Heart right ventricle (tissue), 16 donors: ENCODE measurements around the gene ABCA7. TPM values are rescaled to one million over a fixed set of nuclear protein-coding genes. Genes with fewer than 3 reads are reported as not detected.

Experiments
- ATAC-seq, 8 donors: fragments of 200-7000 bp; cut with Tn5 transposase; one replicate each; pipeline ENCODE4 v1.9.1; 2020; ENCODE audit warnings: mild to moderate bottlenecking in 8 of 8, moderate library complexity in 8 of 8, moderate number of reproducible peaks in 1 of 8
- DNase-seq, 2 donors: peaks; one replicate each; pipeline ENCODE4 v3.0.0-alpha.2; 2020
- H3K27ac ChIP-seq, 10 donors: fragments of 200-600 bp; sonication (generic) in 2 of 10; one replicate each; pipeline versions ENCODE4 v1.5.0 to v1.8.0; 2020 to 2022; ENCODE audit warnings: mild to moderate bottlenecking in 3 of 10
- H3K27me3 ChIP-seq, 7 donors: fragments of 200-600 bp; one replicate each; pipeline ENCODE4 v1.8.0; 2021 to 2022; ENCODE audit warnings: mild to moderate bottlenecking in 2 of 7
- H3K36me3 ChIP-seq, 9 donors: fragments of 200-600 bp; sonication (generic) in 1 of 9; one replicate each; pipeline versions ENCODE4 v1.5.0 to v1.8.0; 2020 to 2022; ENCODE audit warnings: mild to moderate bottlenecking in 2 of 9
- H3K4me1 ChIP-seq, 9 donors: fragments of 200-600 bp; sonication (generic) in 1 of 9; one replicate each; pipeline versions ENCODE4 v1.5.0 to v1.8.0; 2020 to 2022; ENCODE audit warnings: mild to moderate bottlenecking in 4 of 9
- H3K4me3 ChIP-seq, 10 donors: fragments of 200-600 bp; sonication (generic) in 2 of 10; one replicate each; pipeline versions ENCODE4 v1.5.0 to v1.8.0; 2020 to 2022; ENCODE audit warnings: mild to moderate bottlenecking in 7 of 10, moderate library complexity in 2 of 10
- H3K9me3 ChIP-seq, 11 donors: fragments of 200-600 bp in 10 of 11; sonication (generic) in 2 of 11; one replicate each; pipeline versions ENCODE4 v1.5.0 to v1.8.0; 2013 to 2022; ENCODE audit warnings: mild to moderate bottlenecking in 2 of 11, control low read depth in 1 of 11, moderate library complexity in 1 of 11
- CTCF ChIP-seq, 9 donors: fragments of 200-600 bp; sonication (generic) in 2 of 9; IDR thresholded peaks; one replicate each; pipeline versions ENCODE4 v1.5.0 to v1.8.0; 2021 to 2022; ENCODE audit warnings: antibody characterized with exemption in 9 of 9, mild to moderate bottlenecking in 5 of 9, moderate library complexity in 1 of 9
- WGBS, 2 donors: extraction: QIAGEN DNeasy Blood & Tissue Kit; methylation state at CpG; one replicate each; pipeline ENCODE4 v1.1.7; 2013; ENCODE audit warnings: inconsistent platforms in 1 of 2; 5-methylcytosine and 5-hydroxymethylcytosine counted together
- intact Hi-C, 10 donors: fragments of 100-400 bp; cut with DNase I; formaldehyde crosslinking; loops; one replicate each; pipeline versions ENCODE4 v1.11.1 to v1.14.2; 2022
- polyA plus RNA-seq, 2 donors: library from polyadenylated mRNA; stranded (reverse); fragments of 200-250 nt; gene quantifications; one replicate each; pipeline ENCODE4 v1.2.3, GENCODE V29; 2013
- total RNA-seq, 10 donors: library from RNA; stranded (reverse); fragmentation: NEBNext Ultra II Directional in 3 of 10; extraction: Animal tissue kit (Norgen Biotek cat#: 25700) in 3 of 10; gene quantifications; one replicate each; pipeline versions ENCODE4 v1.2.1 to v1.2.4, GENCODE V29; 2021 to 2023
- donor health status: Arrhythmogenic right ventricular cardiomyopathy.
- donor health status: ischemic (EF 13 %, LVEDD 7.1; RV severe dilation, severe dysfunction).
- donor health status: healthy with polysubstance abuse.
- donor health status: DM: no; HTN: yes; CAD: no.
- donor health status: DM: no; HTN: no; CAD: no.
- donor health status: ischemic (EF 25% LVEDD 6.9; RV normal size, moderate dysfunction).
- donor health status: ischemic (EF 25% LVEDD 5.7; RV mildly dilated, moderate dysfunction).
- donor health status: healthy.
- donor health status: DM: yes; HTN: yes; CAD: no.
- donor health status: Ischemic cardiomyopathy.
- donor health status: ischemic (EF 35%, LVEDD 5.7; RV mildly dilated, moderate dysfunction).
- donor health status: nonischemic (EF 11% LVEDD 7.7; RV severe dilation, severe dysfunction).
- donor health status: DM: yes; HTN: yes; CAD: no.
- donor health status: PGD.
- donor health status: ischemic (EF 29% LVEDD 5.4; RV normal size, mild dysfunction).
- donor health status: nonischemic (EF 23%, LVEDD 6.1; RV moderate dilation, normal function).

ABCA7 gene
- total and polyA plus RNA-seq, 12 donors: 2.7 to 23.4 (median 5.6) TPM

GRCh38 chr19:1014161-1015060 is 25.5 kb upstream of the ABCA7 start:
- Histone ChIP-seq H3K27ac (no peak overlapping the region), H3K4me3 (no peak overlapping the region), H3K36me3 (peaks cover 0 to 69% (median 39%) of the 10 kb centered on the region in 9 donors), H3K4me1 (peaks cover 45 to 61% (median 48%) of the 10 kb centered on the region in 9 donors), H3K9me3 (no peaks in the 10 kb centered on the region), H3K27me3 (no peaks in the 10 kb centered on the region)
- WGBS, 2 donors: 92 to 93% methylated on average over 49 of the region's 49 CpGs
- DNase-seq (no peak), ATAC-seq (no peak)
- intact Hi-C loops: no loop called here
- no peak for TF ChIP-seq CTCF (IDR thresholded peaks at IDR 0.05)

- peaks cover 0 to 60% (median 37%) of the 10 kb centered on the region in 9 donors for H3K36me3 ChIP-seq
- peaks cover 51 to 63% (median 54%) of the 10 kb centered on the region in 9 donors for H3K4me1 ChIP-seq
- ATAC-seq: no peak
- no peaks in the 10 kb centered on the region for H3K9me3 ChIP-seq
- DNase-seq: no peak
- 87 to 89% methylated on average over 29 of the region's 29 CpGs for WGBS, 2 donors
- no peaks in the 10 kb centered on the region for H3K27me3 ChIP-seq
- peak overlapping the region in 1 of 10 donors; percentile 52 for H3K27ac ChIP-seq
- no peak overlapping the region for H3K4me3 ChIP-seq
- intact Hi-C loops: no loop called here
- TF ChIP-seq CTCF (IDR thresholded peaks at IDR 0.05): no peak
Measured at GRCh38 chr19:1015061-1015781, 24.7 kb upstream of the ABCA7 start.

- H3K27ac ChIP-seq: peak overlapping the region in 7 of 10 donors; percentile 5 to 52 (median 29)
- TF ChIP-seq CTCF (IDR thresholded peaks at IDR 0.05): no peak
- intact Hi-C loops: no loop called here
- peaks cover 51 to 63% (median 55%) of the 10 kb centered on the region in 9 donors for H3K4me1 ChIP-seq
- DNase-seq: no peak
- peaks cover 0 to 52% (median 30%) of the 10 kb centered on the region in 9 donors for H3K36me3 ChIP-seq
- WGBS, 2 donors: 58 to 63% methylated on average over 31 of the region's 31 CpGs
- H3K27me3 ChIP-seq: no peaks in the 10 kb centered on the region
- no peaks in the 10 kb centered on the region for H3K9me3 ChIP-seq
- no peak for ATAC-seq
- peak overlapping the region in 1 of 10 donors; percentile 23 for H3K4me3 ChIP-seq
Measured at GRCh38 chr19:1015782-1016646, 23.9 kb upstream of the ABCA7 start.
